ENCODE data around the gene SAE1.

The SAE1 gene

GRCh38 chr19:47188507-47189033 lies 57.9 kb downstream of the SAE1 start:
- H3K27me3 ChIP-seq (ENCODE audit: insufficient read depth, low read length) = no peaks in the 10 kb centered on the region
- no peak overlapping the region for H3K27ac ChIP-seq (ENCODE audit: low read depth, low read length)
- no peak overlapping the region for H2AFZ ChIP-seq (ENCODE audit: low read length, unreplicated experiment)
- H3K36me3 ChIP-seq (ENCODE audit: insufficient read depth, low read length) = no peaks in the 10 kb centered on the region
- no peaks in the 10 kb centered on the region for H3K79me2 ChIP-seq (ENCODE audit: control insufficient read depth, insufficient read depth, low read length, unreplicated experiment)
- H3K4me1 ChIP-seq (ENCODE audit: control insufficient read depth, insufficient read depth, low read length, unreplicated experiment) = peaks cover 18% of the 10 kb centered on the region
- H3K4me3 ChIP-seq (ENCODE audit: low read depth, low read length) = no peak overlapping the region

- Histone ChIP-seq H3K79me2 (ENCODE audit: control insufficient read depth, insufficient read depth, low read length, unreplicated experiment) (no peaks in the 10 kb centered on the region), H3K27ac (ENCODE audit: low read depth, low read length) (peak overlapping the region; percentile 42; the same call in 1 of the 2 replicates), H3K36me3 (ENCODE audit: insufficient read depth, low read length) (0 out of 2 replicates have a peak, but pooled peaks cover 4% of the 10 kb centered on the region), H3K4me3 (ENCODE audit: low read depth, low read length) (no peak overlapping the region), H3K27me3 (ENCODE audit: insufficient read depth, low read length) (no peaks in the 10 kb centered on the region), H3K4me1 (ENCODE audit: control insufficient read depth, insufficient read depth, low read length, unreplicated experiment) (peaks cover 18% of the 10 kb centered on the region), H2AFZ (ENCODE audit: low read length, unreplicated experiment) (no peak overlapping the region)
Measured at GRCh38 chr19:47190167-47190727, 59.6 kb downstream of the SAE1 start.

GRCh38 chr19:47195434-47195833 lies 64.8 kb downstream of the SAE1 start:
- Histone ChIP-seq H3K79me2 (ENCODE audit: control insufficient read depth, insufficient read depth, low read length, unreplicated experiment) (no peaks in the 10 kb centered on the region), H2AFZ (ENCODE audit: low read length, unreplicated experiment) (no peak overlapping the region), H3K4me1 (ENCODE audit: control insufficient read depth, insufficient read depth, low read length, unreplicated experiment) (peaks cover 5% of the 10 kb centered on the region), H3K27ac (ENCODE audit: low read depth, low read length) (no peak overlapping the region), H3K4me3 (ENCODE audit: low read depth, low read length) (no peak overlapping the region), H3K36me3 (ENCODE audit: insufficient read depth, low read length) (0 out of 2 replicates have a peak, but pooled peaks cover 4% of the 10 kb centered on the region), H3K27me3 (ENCODE audit: insufficient read depth, low read length) (no peaks in the 10 kb centered on the region)

GRCh38 chr19:47197141-47197540 lies 66.5 kb downstream of the SAE1 start:
- Histone ChIP-seq H3K36me3 (ENCODE audit: insufficient read depth, low read length) (0 out of 2 replicates have a peak, but pooled peaks cover 4% of the 10 kb centered on the region), H3K79me2 (ENCODE audit: control insufficient read depth, insufficient read depth, low read length, unreplicated experiment) (no peaks in the 10 kb centered on the region), H3K27me3 (ENCODE audit: insufficient read depth, low read length) (no peaks in the 10 kb centered on the region), H3K4me1 (ENCODE audit: control insufficient read depth, insufficient read depth, low read length, unreplicated experiment) (no peaks in the 10 kb centered on the region), H3K27ac (ENCODE audit: low read depth, low read length) (no peak overlapping the region), H3K4me3 (ENCODE audit: low read depth, low read length) (no peak overlapping the region), H2AFZ (ENCODE audit: low read length, unreplicated experiment) (no peak overlapping the region)

GRCh38 chr19:47200530-47200929 lies 69.9 kb downstream of the SAE1 start:
- Histone ChIP-seq H3K4me1 (ENCODE audit: control insufficient read depth, insufficient read depth, low read length, unreplicated experiment) (no peaks in the 10 kb centered on the region), H3K27me3 (ENCODE audit: insufficient read depth, low read length) (no peaks in the 10 kb centered on the region), H2AFZ (ENCODE audit: low read length, unreplicated experiment) (no peak overlapping the region), H3K4me3 (ENCODE audit: low read depth, low read length) (no peak overlapping the region), H3K36me3 (ENCODE audit: insufficient read depth, low read length) (no peaks in the 10 kb centered on the region), H3K79me2 (ENCODE audit: control insufficient read depth, insufficient read depth, low read length, unreplicated experiment) (no peaks in the 10 kb centered on the region), H3K27ac (ENCODE audit: low read depth, low read length) (no peak overlapping the region)

- Histone ChIP-seq H3K79me2 (ENCODE audit: control insufficient read depth, insufficient read depth, low read length, unreplicated experiment) (no peaks in the 10 kb centered on the region), H3K4me1 (ENCODE audit: control insufficient read depth, insufficient read depth, low read length, unreplicated experiment) (no peaks in the 10 kb centered on the region), H3K36me3 (ENCODE audit: insufficient read depth, low read length) (0 out of 2 replicates have a peak, but pooled peaks cover 4% of the 10 kb centered on the region), H3K4me3 (ENCODE audit: low read depth, low read length) (no peak overlapping the region), H3K27ac (ENCODE audit: low read depth, low read length) (no peak overlapping the region), H3K27me3 (ENCODE audit: insufficient read depth, low read length) (no peaks in the 10 kb centered on the region), H2AFZ (ENCODE audit: low read length, unreplicated experiment) (no peak overlapping the region)
Measured at GRCh38 chr19:47203254-47203653, 72.6 kb downstream of the SAE1 start.

GRCh38 chr19:47209319-47210179 lies 78.9 kb downstream of the SAE1 start:
- Histone ChIP-seq H3K4me3 (ENCODE audit: low read depth, low read length) (no peak overlapping the region), H3K4me1 (ENCODE audit: control insufficient read depth, insufficient read depth, low read length, unreplicated experiment) (no peaks in the 10 kb centered on the region), H2AFZ (ENCODE audit: low read length, unreplicated experiment) (no peak overlapping the region), H3K36me3 (ENCODE audit: insufficient read depth, low read length) (0 out of 2 replicates have a peak, but pooled peaks cover 4% of the 10 kb centered on the region), H3K27ac (ENCODE audit: low read depth, low read length) (no peak overlapping the region), H3K27me3 (ENCODE audit: insufficient read depth, low read length) (no peaks in the 10 kb centered on the region), H3K79me2 (ENCODE audit: control insufficient read depth, insufficient read depth, low read length, unreplicated experiment) (no peaks in the 10 kb centered on the region)

GRCh38 chr19:47210180-47210490 lies 79.5 kb downstream of the SAE1 start:
- no peaks in the 10 kb centered on the region for H3K27me3 ChIP-seq (ENCODE audit: insufficient read depth, low read length)
- no peak overlapping the region for H3K27ac ChIP-seq (ENCODE audit: low read depth, low read length)
- H3K79me2 ChIP-seq (ENCODE audit: control insufficient read depth, insufficient read depth, low read length, unreplicated experiment) = no peaks in the 10 kb centered on the region
- no peak overlapping the region for H2AFZ ChIP-seq (ENCODE audit: low read length, unreplicated experiment)
- H3K4me3 ChIP-seq (ENCODE audit: low read depth, low read length) = no peak overlapping the region
- no peaks in the 10 kb centered on the region for H3K4me1 ChIP-seq (ENCODE audit: control insufficient read depth, insufficient read depth, low read length, unreplicated experiment)
- 0 out of 2 replicates have a peak, but pooled peaks cover 4% of the 10 kb centered on the region for H3K36me3 ChIP-seq (ENCODE audit: insufficient read depth, low read length)

- Histone ChIP-seq H3K4me3 (ENCODE audit: low read depth, low read length) (no peak overlapping the region), H3K4me1 (ENCODE audit: control insufficient read depth, insufficient read depth, low read length, unreplicated experiment) (no peaks in the 10 kb centered on the region), H3K27me3 (ENCODE audit: insufficient read depth, low read length) (no peaks in the 10 kb centered on the region), H2AFZ (ENCODE audit: low read length, unreplicated experiment) (no peak overlapping the region), H3K36me3 (ENCODE audit: insufficient read depth, low read length) (0 out of 2 replicates have a peak, but pooled peaks cover 4% of the 10 kb centered on the region), H3K27ac (ENCODE audit: low read depth, low read length) (peak overlapping the region; percentile 29; the same call in 1 of the 2 replicates), H3K79me2 (ENCODE audit: control insufficient read depth, insufficient read depth, low read length, unreplicated experiment) (no peaks in the 10 kb centered on the region)
Measured at GRCh38 chr19:47210689-47211316, 80.2 kb downstream of the SAE1 start.

- H3K36me3 ChIP-seq (ENCODE audit: insufficient read depth, low read length) = no peaks in the 10 kb centered on the region
- no peak overlapping the region for H3K4me3 ChIP-seq (ENCODE audit: low read depth, low read length)
- no peak overlapping the region for H3K27ac ChIP-seq (ENCODE audit: low read depth, low read length)
- no peak overlapping the region for H2AFZ ChIP-seq (ENCODE audit: low read length, unreplicated experiment)
- no peaks in the 10 kb centered on the region for H3K79me2 ChIP-seq (ENCODE audit: control insufficient read depth, insufficient read depth, low read length, unreplicated experiment)
- no peaks in the 10 kb centered on the region for H3K27me3 ChIP-seq (ENCODE audit: insufficient read depth, low read length)
- no peaks in the 10 kb centered on the region for H3K4me1 ChIP-seq (ENCODE audit: control insufficient read depth, insufficient read depth, low read length, unreplicated experiment)
Measured at GRCh38 chr19:47215581-47215980, 84.9 kb downstream of the SAE1 start.

Data from ACC112 (cell line).